GM21390 (cell line): ENCODE results near the gene RIOK1.

Source experiments
- ATAC-seq: cut with Tn5 transposase; IDR thresholded peaks from one replicate; pipeline ENCODE4 v1.9.1; 2021; ENCODE audit not compliant: unreplicated experiment

Gene RIOK1

GRCh38 chr6:7406743-7407142 is 17.1 kb downstream of the RIOK1 start:
- no peak for ATAC-seq

GRCh38 chr6:7409740-7410139 is 20.1 kb downstream of the RIOK1 start:
- ATAC-seq, result no peak

GRCh38 chr6:7410851-7411250 is 21.2 kb downstream of the RIOK1 start:
- no peak for ATAC-seq

- no peak for ATAC-seq
Measured at GRCh38 chr6:7411328-7411727, 21.7 kb downstream of the RIOK1 start.

- ATAC-seq, result no peak
Measured at GRCh38 chr6:7413151-7413823, 23.7 kb downstream of the RIOK1 start.

GRCh38 chr6:7414811-7415210 is 25.2 kb downstream of the RIOK1 start:
- no peak for ATAC-seq

GRCh38 chr6:7417684-7418083 is 28.1 kb downstream of the RIOK1 start:
- no peak for ATAC-seq

GRCh38 chr6:7418238-7418905 is 28.8 kb downstream of the RIOK1 start:
- ATAC-seq, result no peak

- no peak for ATAC-seq
Measured at GRCh38 chr6:7419065-7419464, 29.5 kb downstream of the RIOK1 start.

GRCh38 chr6:7421066-7421465 is 31.5 kb downstream of the RIOK1 start:
- no peak for ATAC-seq

- no peak for ATAC-seq
Measured at GRCh38 chr6:7424058-7424457, 34.5 kb downstream of the RIOK1 start.

GRCh38 chr6:7424967-7425807 is 35.6 kb downstream of the RIOK1 start:
- ATAC-seq, result no peak

- no peak for ATAC-seq
Measured at GRCh38 chr6:7425808-7426190, 36.2 kb downstream of the RIOK1 start.

GRCh38 chr6:7426447-7427169 is 37.0 kb downstream of the RIOK1 start:
- no peak for ATAC-seq

- ATAC-seq, result no peak
Measured at GRCh38 chr6:7431313-7431673, 41.7 kb downstream of the RIOK1 start.

GRCh38 chr6:7431674-7432390 is 42.2 kb downstream of the RIOK1 start:
- no peak for ATAC-seq

GRCh38 chr6:7432391-7433120 is 42.9 kb downstream of the RIOK1 start:
- ATAC-seq, result no peak

- no peak for ATAC-seq
Measured at GRCh38 chr6:7433121-7433617, 43.6 kb downstream of the RIOK1 start.

- no peak for ATAC-seq
Measured at GRCh38 chr6:7434672-7435071, 45.1 kb downstream of the RIOK1 start.

GRCh38 chr6:7438011-7438410 is 48.4 kb downstream of the RIOK1 start:
- ATAC-seq, result no peak
